ENCODE results near the gene PTPRG.

Gene PTPRG

DNA sequence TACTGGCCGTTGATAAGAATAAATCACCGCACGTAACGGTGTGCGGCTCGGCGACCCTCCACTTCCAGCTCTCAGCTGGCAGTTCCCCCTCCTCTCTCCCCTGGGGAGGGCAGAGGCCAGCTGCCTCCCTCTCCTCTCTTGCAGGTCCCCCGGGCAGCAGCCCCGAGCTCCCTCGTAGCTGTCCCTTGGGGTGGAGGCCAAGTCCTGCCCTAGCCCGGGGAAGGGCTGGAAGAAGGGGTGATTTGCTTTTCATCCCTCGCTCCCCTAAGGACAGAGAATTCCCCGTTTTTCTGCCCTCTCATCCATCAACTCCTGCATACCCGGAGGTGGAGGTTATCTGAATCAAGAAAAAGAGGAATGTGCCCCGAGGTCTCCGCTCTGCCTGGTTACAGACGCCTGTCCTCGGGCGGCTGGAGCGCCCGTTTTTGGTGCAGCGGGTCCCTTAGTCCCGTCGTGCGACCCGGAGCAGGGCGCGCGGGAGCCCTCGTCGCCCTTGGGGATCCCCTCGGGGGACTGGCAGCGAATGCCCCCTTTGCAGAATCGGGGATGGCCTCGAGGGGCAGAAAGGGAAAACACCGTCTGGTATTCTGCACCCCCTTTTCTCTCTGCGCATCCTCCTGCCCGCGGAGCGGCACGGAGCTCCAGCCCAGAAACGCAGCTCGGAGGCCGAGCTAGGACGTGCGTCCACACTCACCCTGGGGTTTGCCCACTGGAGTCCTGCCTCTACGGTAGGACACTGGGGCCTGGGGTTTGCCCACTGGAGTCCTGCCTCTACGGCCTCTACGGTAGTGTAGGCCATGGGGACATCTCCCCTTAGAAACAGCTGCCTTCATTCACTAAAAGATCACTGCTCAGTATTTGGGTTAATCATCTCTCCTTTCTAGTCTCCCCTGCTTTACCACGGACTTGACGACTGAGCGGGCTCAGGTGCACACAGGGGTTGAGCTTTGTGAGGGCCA is 2.2 kb downstream of the PTPRG start:
- DNase-seq: no peak

DNA sequence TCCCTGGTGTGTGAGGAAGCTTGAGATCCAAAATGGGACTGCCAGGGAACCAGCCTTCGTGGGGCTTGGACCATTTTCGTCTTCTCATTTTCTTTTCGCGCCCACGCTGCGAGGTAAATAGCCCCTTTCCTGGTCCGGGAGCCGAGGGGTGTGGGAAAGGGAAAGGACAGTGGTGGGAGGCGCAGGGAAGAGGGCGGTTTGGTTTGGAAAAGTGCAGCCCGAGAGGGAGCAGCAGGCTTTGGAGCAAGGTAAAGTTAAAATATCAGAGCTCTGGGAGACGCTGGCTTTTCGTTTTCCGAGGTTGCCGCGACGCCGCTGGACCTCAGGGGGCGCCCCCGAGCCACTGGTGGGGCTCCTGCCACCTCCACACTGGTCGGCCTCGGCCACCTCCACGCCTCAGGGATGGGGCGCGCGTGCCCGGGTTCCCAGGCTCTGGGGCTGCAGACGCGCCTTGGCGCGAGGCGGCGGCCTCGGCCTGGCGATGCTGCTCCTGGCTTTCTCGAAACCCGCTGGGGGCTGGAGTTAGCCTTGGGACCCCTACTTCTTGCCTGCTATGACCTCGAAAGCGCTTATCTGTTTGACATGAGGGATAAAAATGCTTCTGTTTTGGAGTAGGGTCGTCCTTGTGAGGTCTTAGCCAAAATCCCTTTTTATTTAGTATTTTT is 3.2 kb downstream of the PTPRG start:
- peak; percentile 9 for DNase-seq

DNA sequence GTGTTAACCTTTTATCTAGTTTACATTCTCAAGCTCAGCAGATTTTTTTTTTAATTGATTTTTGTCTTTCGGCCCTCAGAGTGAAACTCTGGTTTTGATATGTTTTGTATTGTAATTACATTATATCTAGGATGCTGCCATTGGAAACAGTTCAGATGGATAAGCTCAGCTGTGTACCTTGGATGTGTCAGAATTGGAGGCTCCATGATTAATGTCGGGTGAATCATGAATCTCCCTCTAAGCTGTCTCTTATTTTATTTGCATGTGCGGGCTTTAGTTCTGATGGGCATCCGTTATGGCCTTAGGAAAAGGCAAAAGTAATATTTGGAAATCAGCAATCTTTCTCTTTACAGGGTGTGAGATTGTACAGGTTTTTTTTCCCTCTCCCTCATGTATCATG is 4.2 kb downstream of the PTPRG start:
- DNase-seq: no peak

DNA sequence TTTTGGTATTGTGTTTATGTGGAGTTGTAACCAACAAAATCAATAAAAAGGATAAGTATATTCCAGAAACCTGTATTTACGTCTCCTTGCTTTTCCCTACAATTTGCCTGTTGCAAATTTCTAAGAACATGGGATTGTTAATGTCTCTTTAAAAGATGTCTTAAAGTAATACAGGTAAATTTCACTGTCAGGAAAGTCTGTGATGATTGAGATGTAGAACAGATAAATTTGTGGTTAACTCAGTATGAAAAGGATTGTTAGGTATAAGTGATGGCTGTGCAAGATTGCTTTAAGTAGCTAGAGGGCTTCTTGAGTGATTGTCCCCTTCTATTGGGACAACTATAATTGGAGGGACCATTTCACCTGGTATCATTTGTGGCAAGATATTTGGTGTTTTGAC is 6.8 kb downstream of the PTPRG start:
- no peak for DNase-seq

DNA sequence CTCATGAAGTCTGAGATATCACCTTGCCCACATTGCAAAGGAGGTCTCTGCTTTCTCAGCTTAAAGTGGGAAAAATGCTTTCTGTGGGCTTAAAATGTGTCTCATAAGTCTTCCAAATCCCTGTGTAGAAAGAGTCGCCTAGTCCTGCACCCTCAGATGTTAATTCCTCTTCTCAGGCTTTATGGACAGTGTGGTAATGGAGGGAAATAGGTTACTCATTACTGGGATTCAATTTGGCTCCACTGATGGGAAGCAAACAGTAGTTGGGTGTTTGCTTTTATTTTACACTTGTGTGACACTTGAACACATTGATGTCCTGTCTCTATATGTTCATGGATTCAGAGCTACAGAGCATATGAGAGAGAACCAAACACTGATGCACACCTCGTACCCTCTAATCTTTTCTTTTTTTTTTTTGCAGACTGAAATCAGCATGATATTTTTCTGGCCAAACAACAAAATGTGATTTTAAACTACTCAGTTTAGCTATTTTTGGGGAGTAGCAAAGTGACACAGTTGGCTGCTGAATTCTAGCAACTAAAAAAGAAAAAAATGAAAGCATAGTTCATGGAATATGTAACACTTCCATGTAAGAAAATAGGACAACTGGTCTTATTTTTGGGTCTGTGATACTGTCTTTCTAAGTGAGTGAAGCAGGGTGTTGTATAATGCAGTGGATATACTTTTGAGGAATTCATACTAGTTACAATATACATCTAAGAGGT is 8.6 kb downstream of the PTPRG start:
- no peak for DNase-seq

DNA sequence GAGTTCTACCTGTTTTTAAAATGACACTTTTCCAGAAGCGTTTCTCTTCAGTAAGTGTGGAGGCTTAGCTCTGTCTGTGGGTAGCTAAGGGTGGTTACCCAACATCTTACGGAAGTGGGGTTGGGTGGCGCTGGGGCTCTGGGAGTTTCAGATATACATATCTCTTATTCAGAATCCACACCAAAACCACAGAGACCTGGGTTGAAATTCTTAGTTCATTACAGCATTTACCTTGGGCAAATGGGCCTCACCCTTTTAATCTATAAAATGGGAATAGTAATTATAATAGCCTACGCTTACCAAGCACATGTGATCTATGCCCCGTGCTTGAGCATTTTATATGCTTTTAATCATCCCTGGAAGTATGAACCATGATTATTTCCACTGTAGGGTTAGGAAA is 9.4 kb downstream of the PTPRG start:
- DNase-seq: no peak

DNA sequence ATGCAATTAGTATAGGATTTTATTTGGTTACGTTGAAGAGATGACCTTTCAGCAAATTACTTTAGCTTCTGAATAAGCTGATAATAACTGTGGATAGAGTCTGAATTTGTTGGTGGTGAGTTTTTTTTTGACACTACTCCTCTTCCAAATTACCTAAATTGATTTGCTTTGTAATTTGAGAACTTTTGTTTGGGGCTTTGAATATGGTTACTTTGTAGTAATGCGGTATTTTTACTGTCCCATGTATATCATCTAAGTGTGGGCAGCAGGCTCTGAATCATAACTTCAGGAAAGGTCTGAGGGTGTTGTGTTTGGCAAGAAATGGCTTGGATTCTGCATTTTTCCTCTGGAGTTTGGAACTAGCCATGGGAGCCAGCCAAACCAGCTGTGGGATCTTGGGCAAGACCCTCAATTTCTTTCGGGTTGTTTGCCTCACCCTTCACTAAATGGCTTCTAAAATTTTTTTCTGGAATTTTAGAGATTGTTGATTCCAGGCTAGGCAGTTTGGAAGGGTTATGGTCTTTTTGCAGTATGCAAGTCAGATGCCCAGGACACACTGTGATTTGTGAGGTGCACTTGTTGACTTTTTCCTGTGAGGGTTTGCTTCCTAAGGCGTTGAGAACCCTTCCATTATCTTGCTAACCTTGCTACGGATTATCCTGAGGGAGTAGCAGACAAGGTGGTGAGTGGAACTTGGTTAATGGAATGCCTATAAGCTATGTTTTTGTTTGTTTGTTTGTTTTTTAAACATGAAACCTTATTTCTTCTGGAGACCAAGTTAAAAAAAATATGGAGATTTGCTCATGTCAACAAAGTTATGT is 10.4 kb downstream of the PTPRG start:
- no peak for DNase-seq

DNA sequence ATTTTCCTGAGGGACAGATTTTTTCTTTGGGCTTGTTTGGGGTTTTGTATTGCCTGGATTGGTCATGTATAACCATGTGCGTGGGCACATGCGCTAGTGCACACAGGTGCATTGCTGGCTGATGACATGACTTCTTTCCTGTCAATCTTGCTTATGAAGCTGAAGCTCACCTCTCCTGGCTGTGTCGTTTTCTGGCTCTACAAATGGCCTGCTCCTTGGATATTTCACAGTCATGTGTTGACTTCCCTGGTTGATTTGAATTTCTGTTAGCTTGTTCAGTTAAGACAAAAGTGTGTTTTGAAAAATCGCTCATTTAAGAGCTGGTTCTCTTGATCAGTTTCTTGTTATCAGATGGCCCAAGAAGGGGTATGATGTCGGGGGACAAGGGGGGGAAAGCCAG is 11.5 kb downstream of the PTPRG start:
- no peak for DNase-seq

DNA sequence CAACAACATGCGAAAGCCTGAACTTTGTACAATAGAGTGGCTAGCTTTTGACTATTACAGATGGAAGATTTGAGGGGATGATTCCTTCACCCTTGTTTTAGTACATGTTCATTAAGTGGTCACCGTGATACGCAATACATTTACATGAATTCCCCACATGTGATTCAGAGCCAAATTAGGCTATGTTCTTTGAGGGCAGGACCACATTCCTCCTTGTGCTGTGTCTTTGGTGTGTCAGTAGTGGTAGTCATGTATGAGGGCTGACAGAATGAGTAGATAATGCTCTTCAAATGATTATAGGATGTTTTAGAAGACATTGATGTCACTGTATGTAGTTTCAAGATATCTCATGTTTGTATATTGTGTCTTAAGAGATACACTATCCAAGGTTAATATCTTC is 12.1 kb downstream of the PTPRG start:
- DNase-seq: no peak

DNA sequence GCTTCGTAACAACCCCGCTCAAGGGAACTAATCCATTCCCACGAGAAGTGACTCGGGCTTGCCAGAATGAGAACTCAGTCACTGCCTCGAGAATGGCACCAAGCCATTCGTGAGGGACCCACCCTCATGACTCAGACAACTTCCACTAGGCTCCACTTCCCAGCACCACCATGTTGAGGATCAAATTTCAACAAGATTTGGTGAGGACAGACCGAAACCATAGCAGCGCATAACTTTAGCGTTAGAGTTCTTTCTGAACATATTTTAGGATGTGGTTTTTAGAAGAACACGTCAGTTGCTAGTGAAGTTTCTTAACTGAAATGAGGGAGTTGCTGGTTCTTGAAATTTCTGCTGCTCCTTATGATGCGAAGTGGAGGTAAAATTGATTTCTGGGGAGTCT is 13.5 kb downstream of the PTPRG start:
- no peak for DNase-seq

DNA sequence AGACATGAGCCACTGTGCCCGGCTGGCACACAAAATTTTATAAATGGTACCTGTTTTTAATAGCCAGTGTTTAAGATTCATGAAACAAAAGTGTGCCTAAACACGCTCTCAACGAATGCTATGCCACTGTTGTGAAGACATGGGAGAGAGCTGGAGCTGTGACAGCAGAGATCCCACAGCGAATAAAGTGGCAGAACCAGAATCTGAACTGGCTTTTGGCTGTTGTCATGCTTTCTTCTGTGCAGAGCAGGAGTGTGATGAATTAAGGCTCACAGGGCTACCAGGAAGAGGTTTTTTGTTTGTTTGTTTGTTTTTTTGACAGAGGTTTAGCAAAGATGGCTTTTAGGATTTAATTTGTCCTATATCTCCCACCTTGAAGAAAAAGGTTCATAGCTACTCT is 14.5 kb downstream of the PTPRG start:
- no peak for DNase-seq

DNA sequence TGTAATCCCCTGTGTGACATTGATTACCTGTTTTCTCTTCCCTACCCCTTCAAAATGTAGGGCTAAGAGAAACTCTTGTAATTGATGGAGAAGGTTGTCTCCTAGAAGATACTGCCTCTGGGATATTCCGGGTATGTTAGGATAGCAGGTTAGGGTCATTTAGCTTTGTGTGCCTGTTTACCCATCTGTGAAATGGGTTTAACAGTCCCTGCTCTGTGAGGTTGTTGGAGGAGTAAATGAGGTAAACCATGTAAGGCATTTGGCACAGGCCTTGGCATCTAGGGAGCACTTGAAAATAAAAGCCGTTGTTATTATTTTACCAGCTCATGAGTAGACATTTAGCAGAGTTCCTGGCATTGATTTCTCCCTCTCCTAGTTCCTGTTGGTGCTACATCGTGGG is 16.4 kb downstream of the PTPRG start:
- no peak for DNase-seq

DNA sequence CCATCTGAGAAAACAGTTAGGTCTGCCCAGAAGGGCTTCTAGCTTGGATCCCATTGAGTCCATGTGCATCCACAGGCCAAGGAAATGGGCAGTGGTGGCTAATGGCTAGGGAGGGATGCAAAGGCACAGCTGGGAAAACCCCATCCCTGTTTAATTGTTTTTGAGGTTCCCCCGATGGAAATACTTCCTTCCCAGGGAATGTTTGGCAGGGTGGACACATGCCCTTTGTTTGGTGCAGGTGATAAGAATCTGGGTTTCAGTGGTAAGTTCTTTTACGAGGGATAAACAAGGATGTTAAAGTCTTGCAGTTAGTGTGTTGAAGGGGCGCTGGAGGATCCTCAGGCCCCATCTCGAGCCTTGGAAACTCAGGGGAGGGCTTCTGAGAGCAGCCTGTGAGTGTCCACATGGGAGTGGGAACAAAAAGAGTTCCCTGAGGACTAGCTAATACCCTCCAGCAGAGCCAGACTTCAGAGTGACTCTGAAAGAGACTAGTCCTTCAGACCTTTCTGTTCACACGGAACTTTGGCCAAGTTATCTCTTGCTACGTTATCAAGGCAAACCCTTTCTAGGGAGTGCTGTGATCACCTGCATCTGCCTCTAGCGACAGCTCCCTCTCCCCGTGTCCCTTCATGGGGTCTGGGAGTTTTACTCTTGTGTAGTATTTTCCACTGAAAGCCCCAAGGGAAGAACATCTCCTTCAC is 17.4 kb downstream of the PTPRG start:
- no peak for DNase-seq

DNA sequence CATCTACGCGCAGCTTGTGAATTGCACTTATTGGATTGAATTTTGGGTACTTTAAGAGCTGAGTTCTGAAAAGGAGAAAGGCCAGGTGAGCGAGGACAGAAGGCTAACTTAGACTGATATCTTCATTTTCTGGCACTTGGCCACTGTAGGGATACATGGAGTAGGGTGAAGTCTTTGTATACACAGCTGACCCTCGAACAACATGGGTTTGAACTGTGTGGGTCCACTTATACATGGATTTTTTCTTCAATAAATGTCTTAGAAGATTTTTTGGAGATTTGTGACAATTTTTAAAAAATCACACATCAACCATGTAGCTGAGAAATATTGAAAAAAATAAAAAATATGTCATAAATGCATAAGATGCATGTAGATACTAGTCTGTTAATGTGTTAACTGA is 18.3 kb downstream of the PTPRG start:
- no peak for DNase-seq

DNA sequence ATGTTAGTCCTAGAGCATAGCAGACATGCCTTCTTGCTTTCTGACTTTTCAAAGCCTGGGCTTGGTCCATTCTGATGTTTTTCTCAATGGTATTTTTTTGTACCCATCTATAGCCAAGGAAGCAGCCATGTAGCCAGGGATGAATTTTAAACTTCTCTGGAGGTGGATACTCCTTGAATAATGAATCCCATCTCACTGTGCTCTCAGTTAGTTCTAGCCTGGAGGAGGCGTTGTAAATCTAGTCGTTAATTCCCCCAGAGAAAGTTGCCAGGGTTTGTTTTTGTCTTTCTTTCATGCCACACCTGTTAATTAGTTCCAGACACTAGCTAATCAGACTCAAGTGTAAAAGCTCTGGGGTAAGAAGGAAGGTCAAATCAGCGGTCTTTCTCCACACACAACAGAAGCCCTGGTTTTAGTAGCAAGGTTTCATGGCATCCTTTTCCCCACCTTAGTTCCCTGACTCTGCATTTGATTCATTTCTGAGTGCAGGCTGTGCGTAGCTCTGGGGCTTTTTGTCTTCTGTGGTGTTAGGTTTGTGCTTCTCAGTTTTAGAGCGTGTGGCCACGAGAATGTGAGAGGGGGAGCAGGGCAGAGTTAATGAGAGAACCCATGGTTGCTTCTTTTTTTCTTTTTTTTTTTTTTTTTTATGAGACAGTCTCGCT is 19.7 kb downstream of the PTPRG start:
- no peak for DNase-seq

DNA sequence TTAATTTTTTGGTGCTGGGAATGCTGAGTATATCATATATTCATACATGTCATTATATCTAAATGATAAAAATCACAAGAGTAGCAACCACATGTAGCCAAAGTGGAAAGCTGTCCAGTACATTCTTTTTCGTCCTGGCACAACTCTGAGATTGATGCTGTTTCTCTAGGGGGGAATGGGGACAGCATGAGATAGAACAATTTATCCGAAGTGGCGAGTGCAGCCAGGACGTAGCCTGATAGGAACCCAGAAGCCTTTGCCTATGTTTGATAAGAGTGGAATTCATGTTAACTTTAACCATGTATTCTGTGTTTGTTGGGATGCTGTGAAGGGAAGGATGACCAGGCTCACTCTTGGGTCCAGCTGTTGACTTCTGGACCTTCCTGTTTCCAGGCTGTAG is 20.9 kb downstream of the PTPRG start:
- DNase-seq: no peak

DNA sequence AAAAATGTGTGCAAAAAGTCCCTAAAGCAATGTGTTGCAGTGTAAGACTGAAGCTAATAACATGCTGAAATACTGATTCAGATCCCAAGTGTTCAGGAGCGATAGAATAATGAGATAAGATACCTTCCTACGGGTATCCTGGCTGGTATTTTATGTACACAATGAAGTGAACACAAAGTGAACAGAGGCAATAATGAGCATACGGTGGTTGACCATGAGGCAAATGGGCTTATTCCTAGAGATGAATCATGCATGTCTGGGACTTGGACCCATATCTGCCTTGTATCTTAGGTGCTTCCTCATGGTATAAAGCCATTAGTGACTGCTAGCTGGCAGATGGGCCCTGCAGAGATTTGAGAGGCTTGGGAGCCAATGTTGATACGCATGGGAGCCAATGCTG is 21.5 kb downstream of the PTPRG start:
- DNase-seq: no peak

DNA sequence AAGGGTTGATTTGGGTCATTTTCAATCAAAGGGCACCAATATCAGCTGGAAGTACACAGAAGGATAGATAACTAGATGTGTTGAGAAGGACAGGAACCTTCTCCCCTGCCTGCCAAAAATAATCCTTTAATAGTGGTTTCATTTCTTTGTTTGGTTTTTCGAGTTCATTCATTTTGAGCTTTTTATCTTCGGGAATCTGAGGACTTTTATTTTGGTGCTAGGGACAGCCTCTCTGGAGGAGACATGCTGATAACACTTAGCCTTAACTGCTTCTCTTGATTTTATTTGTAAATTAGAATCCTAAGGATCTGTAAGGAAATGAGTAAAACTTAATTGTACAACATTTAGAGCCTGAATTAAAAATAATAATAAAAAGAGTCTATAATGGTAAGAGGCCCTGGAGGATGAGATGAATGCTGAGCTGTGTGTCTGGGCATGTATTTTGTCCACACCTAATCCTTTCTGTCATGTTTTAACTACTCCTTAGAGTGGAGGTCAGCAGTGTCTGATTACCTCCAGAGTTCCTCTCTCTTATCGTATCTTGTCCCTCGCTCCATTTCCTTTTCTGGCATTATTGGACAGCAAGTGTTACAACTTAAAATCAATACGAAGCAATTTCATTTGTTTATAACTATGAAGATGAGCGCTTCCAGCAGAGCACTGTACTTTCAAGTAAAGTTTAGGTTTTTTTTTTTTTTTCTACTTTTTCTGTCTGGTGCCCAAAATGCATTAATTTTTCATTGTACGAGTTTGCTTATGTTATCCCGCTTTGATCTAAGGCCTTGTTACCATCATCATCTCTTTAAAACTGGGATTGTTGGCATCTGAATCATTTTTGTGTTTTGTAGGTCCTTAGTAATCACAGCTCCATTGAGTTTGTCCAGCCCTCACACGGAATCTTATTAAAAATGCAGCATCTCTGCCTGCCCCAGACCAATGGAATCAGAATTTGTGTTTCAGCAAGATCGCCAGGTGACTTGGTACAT is 22.8 kb downstream of the PTPRG start:
- DNase-seq: no peak

DNA sequence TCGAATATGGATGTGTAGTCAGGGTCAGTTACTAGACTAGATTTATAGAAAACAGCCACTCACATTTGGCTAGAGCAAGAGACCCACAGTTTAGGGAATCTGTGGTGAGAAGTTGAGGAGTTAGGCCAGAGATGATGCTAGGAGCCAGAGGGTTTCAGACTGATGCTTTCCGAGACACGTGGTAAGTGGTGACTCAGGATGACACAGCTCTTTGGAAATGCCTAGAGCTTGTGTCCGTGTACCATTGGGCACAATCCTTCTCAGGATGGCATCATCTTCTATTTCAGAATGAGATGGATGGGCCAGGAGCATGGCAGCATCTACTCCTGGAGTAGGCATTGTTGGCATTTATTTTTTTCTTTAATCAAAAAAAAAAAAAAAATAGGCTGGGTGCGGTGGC is 28.5 kb downstream of the PTPRG start:
- no peak for DNase-seq

DNA sequence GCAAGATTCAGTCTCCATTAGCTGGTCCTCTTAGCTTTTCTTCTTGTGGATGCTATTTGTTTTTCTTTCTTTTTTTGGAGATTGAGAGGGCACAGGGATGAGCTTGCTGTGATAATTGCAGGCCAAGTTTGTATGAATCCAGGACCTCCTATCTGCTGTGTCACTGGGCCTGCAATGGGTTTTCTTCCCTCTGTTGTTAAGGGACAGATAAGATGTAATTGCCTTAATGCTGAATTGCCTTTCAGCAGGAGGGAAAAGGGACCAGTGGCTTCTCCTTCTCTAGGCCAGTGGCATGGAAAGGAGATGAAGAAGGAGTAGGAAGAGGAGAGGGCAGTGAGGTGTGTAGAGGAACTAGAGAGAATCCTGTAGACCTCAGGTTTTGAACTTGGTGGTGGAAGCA is 29.9 kb downstream of the PTPRG start:
- no peak for DNase-seq

All from NCI-H2227 treated with DMSO at 0.1 percent for 48 hours (cell line).